ENCODE results near the gene BRDT.

Gene BRDT

GRCh38 chr1:91949356-91949699 lies at the start of gene BRDT:
Gene BRDT, plus strand, starts transcription at chr1:91949401. Its CDS starts 13,354 bp downstream, at chr1:91962755.
- no peak for DNase-seq (ENCODE audit: low read depth in 2 of 2)
- no peak for TF ChIP-seq CTCF (IDR thresholded peaks at IDR 0.05; ENCODE audit: low read depth, low read length)
- no peak within 1 kb of the TSS for H3K4me3 ChIP-seq (replicated peaks in 1 of 2; ENCODE audit: low read depth in 2 of 2, low read length in 2 of 2)

DNA sequence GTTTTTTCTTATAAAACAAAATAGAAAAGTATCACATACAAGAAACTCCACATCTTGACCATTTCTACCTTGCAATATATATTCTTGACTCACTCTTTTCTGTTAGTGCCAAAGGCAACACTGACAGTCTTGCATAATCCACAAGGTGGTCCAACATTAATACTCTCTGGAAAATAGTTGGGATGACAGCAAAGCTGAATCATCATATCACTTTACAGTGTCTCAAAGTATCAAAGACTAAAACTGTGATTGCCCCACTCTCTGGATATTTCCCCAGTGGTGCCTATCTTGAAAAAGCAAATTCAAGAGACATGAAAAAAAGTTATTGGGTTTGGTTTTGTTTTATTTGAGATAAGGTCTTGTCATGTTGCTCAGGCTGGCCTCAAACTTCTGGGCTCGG lies 48.6 kb upstream of the BRDT start:
- DNase-seq (ENCODE audit: low read depth in 2 of 2), result peak; percentile 86 to 96
- no peak for TF ChIP-seq CTCF (IDR thresholded peaks at IDR 0.05; ENCODE audit: low read depth, low read length)
- H3K4me3 ChIP-seq (replicated peaks in 1 of 2; ENCODE audit: low read depth in 2 of 2, low read length in 2 of 2), result no peak overlapping the region

- no peak for TF ChIP-seq CTCF (IDR thresholded peaks at IDR 0.05; ENCODE audit: low read depth, low read length)
- H3K4me3 ChIP-seq (replicated peaks in 1 of 2; ENCODE audit: low read depth in 2 of 2, low read length in 2 of 2), result no peak overlapping the region
- no peak for DNase-seq (ENCODE audit: low read depth in 2 of 2)
These were observed 48.0 kb upstream of the BRDT start for GRCh38 chr1:91901231-91901630.

- no peak overlapping the region for H3K4me3 ChIP-seq (replicated peaks in 1 of 2; ENCODE audit: low read depth in 2 of 2, low read length in 2 of 2)
- no peak for DNase-seq (ENCODE audit: low read depth in 2 of 2)
- no peak for TF ChIP-seq CTCF (IDR thresholded peaks at IDR 0.05; ENCODE audit: low read depth, low read length)
These were observed 36.9 kb upstream of the BRDT start for GRCh38 chr1:91912266-91912665.

DNA sequence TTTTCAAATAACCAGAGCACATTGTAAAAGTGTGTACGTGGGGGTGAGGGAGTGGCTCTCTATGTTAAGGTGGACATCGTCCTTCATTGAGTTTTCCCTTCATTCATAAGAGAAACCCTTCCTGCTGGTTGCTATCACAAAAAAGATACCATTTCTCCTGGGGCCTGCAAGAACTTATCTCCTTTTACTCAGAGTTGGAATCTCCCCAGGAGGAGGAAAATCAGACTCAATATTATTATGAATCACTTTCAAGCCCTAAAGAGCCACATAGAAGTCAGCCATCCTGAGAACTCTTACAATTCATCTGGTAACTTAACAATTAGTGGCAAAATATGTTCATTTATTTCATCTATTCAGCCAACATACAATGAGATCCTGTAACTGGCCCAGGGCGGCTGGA lies 36.2 kb upstream of the BRDT start:
- TF ChIP-seq CTCF (IDR thresholded peaks at IDR 0.05; ENCODE audit: low read depth, low read length), result no peak
- peak; percentile 40 to 51 for DNase-seq (ENCODE audit: low read depth in 2 of 2)
- H3K4me3 ChIP-seq (replicated peaks in 1 of 2; ENCODE audit: low read depth in 2 of 2, low read length in 2 of 2), result no peak overlapping the region

GRCh38 chr1:91916046-91916445 lies 33.2 kb upstream of the BRDT start:
- no peak for DNase-seq (ENCODE audit: low read depth in 2 of 2)
- H3K4me3 ChIP-seq (replicated peaks in 1 of 2; ENCODE audit: low read depth in 2 of 2, low read length in 2 of 2), result no peak overlapping the region
- no peak for TF ChIP-seq CTCF (IDR thresholded peaks at IDR 0.05; ENCODE audit: low read depth, low read length)

DNA sequence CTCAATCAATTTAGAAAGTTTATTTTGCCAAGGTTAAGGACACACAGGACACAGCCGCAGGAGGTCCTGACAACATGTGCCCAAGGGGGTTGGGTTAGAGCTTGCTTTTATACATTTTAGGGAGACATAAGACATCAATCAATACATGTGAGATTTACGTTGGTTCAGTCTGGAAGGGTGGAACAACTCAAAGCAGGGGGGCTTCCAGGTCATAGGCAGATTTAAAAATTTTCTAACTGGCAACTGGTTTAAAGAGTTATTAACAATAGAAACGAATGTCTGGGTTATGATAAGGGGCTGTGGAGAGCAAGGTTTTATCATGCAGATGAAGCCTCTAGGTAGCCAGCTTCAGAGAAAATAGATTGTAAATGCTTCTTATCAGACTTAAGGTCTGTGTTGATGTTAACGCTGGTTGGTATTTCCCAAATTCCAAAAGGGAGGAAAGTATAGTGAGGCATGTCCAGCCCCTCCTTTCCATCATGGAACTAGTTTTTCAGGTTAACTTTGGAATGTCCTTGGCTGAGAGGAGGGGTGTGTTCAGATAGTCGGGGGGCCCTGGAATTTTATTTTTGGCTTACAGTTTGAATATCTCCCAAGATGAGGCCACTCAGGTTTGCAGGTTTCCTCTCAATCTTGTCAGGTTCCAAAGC lies 32.3 kb upstream of the BRDT start:
- no peak for DNase-seq (ENCODE audit: low read depth in 2 of 2)
- no peak overlapping the region for H3K4me3 ChIP-seq (replicated peaks in 1 of 2; ENCODE audit: low read depth in 2 of 2, low read length in 2 of 2)
- TF ChIP-seq CTCF (IDR thresholded peaks at IDR 0.05; ENCODE audit: low read depth, low read length), result no peak
